Measurements from ENCODE around the gene GNAI1.

The GNAI1 gene

GRCh38 chr7:80139236-80139635, 4.6 kb downstream of the GNAI1 start:
- Histone ChIP-seq H3K36me3 (ENCODE audit: control insufficient read depth, insufficient read depth, low read length) (no peaks in the 10 kb centered on the region), H3K27me3 (replicated peaks; ENCODE audit: control insufficient read depth, insufficient read depth, low read length) (no peaks in the 10 kb centered on the region; the same call in 1 of the 2 replicates), H3K4me3 (replicated peaks; ENCODE audit: low read depth, low read length) (no peak overlapping the region)
- DNase-seq (ENCODE audit: extremely low read depth, insufficient read length), result no peak
- TF ChIP-seq CTCF (IDR thresholded peaks at IDR 0.05; ENCODE audit: insufficient read depth, low read length, poor library complexity, severe bottlenecking), result no peak

- DNase-seq (ENCODE audit: extremely low read depth, insufficient read length), result no peak
- Histone ChIP-seq H3K27me3 (replicated peaks; ENCODE audit: control insufficient read depth, insufficient read depth, low read length) (no peaks in the 10 kb centered on the region; the same call in 1 of the 2 replicates), H3K4me3 (replicated peaks; ENCODE audit: low read depth, low read length) (no peak overlapping the region)
These were observed 5.8 kb downstream of the GNAI1 start for GRCh38 chr7:80140388-80140787.

GRCh38 chr7:80141376-80141775, 6.7 kb downstream of the GNAI1 start:
- no peak for TF ChIP-seq CTCF (IDR thresholded peaks at IDR 0.05; ENCODE audit: insufficient read depth, low read length, poor library complexity, severe bottlenecking)
- Histone ChIP-seq H3K27me3 (replicated peaks; ENCODE audit: control insufficient read depth, insufficient read depth, low read length) (no peaks in the 10 kb centered on the region; the same call in 1 of the 2 replicates), H3K4me3 (replicated peaks; ENCODE audit: low read depth, low read length) (no peak overlapping the region), H3K36me3 (ENCODE audit: control insufficient read depth, insufficient read depth, low read length) (no peaks in the 10 kb centered on the region)
- no peak for DNase-seq (ENCODE audit: extremely low read depth, insufficient read length)

More at GRCh38 chr7:80140388-80140787, 5.8 kb downstream of the GNAI1 start:
- no peaks in the 10 kb centered on the region for H3K36me3 ChIP-seq (ENCODE audit: control insufficient read depth, insufficient read depth, low read length)
- no peak for TF ChIP-seq CTCF (IDR thresholded peaks at IDR 0.05; ENCODE audit: insufficient read depth, low read length, poor library complexity, severe bottlenecking)

GRCh38 chr7:80142853-80143580, 8.4 kb downstream of the GNAI1 start:
- no peak for DNase-seq (ENCODE audit: extremely low read depth, insufficient read length)

GRCh38 chr7:80145780-80146422, 11.3 kb downstream of the GNAI1 start:
- H3K4me3 ChIP-seq (replicated peaks; ENCODE audit: low read depth, low read length), result no peak overlapping the region

More at GRCh38 chr7:80142853-80143580, 8.4 kb downstream of the GNAI1 start:
- Histone ChIP-seq H3K4me3 (replicated peaks; ENCODE audit: low read depth, low read length) (no peak overlapping the region), H3K27me3 (replicated peaks; ENCODE audit: control insufficient read depth, insufficient read depth, low read length) (no peaks in the 10 kb centered on the region; the same call in 1 of the 2 replicates), H3K36me3 (ENCODE audit: control insufficient read depth, insufficient read depth, low read length) (no peaks in the 10 kb centered on the region)
- no peak for TF ChIP-seq CTCF (IDR thresholded peaks at IDR 0.05; ENCODE audit: insufficient read depth, low read length, poor library complexity, severe bottlenecking)

More at GRCh38 chr7:80145780-80146422, 11.3 kb downstream of the GNAI1 start:
- no peak for TF ChIP-seq CTCF (IDR thresholded peaks at IDR 0.05; ENCODE audit: insufficient read depth, low read length, poor library complexity, severe bottlenecking)
- no peak for DNase-seq (ENCODE audit: extremely low read depth, insufficient read length)
- Histone ChIP-seq H3K36me3 (ENCODE audit: control insufficient read depth, insufficient read depth, low read length) (no peaks in the 10 kb centered on the region), H3K27me3 (replicated peaks; ENCODE audit: control insufficient read depth, insufficient read depth, low read length) (no peaks in the 10 kb centered on the region)

Measured in GM06990 (cell line).